ENCODE data around the gene PPAN.

Gene PPAN

DNA sequence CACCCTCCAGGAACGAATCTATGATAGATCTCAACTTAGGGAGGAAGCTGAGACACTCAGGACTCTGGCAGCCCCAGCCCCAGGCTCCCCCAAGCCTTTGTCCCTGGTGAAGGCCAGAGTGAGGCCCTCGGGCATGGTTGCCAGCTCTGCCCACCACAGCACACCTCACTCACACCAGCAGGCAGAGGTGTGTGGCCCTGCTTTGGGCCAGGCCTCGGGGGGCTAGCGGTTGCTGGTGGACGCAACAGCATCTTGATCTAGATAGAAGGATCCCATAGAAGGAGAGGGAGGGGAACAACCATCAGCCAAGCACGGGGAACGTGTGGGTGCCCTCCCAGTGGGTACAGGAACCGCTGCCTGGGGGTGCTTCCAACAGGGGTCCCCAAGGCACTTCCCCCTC lies 51.9 kb downstream of the PPAN start:
- no peak overlapping the region for H3K4me3 ChIP-seq (ENCODE audit: low read length)
- no peaks in the 10 kb centered on the region for H3K9me3 ChIP-seq (ENCODE audit: insufficient read depth, low read length)
- no peak overlapping the region for H3K27ac ChIP-seq (ENCODE audit: low read length)
- peaks cover 82% of the 10 kb centered on the region for H3K36me3 ChIP-seq (replicated peaks; ENCODE audit: low read depth, low read length)
- H3K79me2 ChIP-seq (ENCODE audit: low read length), result peaks cover 4% of the 10 kb centered on the region; the same call in 1 of the 2 replicates
- no peak overlapping the region for H3K4me2 ChIP-seq (ENCODE audit: low read length)
- no peak overlapping the region for H2AFZ ChIP-seq (ENCODE audit: low read depth, low read length)
- no peaks in the 10 kb centered on the region for H4K20me1 ChIP-seq (ENCODE audit: insufficient read depth, low read length)
- no peak overlapping the region for H3K9ac ChIP-seq (ENCODE audit: low read length)
- no peaks in the 10 kb centered on the region for H3K4me1 ChIP-seq (ENCODE audit: low read length)
- no peaks in the 10 kb centered on the region for H3K27me3 ChIP-seq (ENCODE audit: low read depth, low read length)
- TF ChIP-seq EZH2phosphoT487 (IDR thresholded peaks at IDR 0.05; ENCODE audit: low read depth), result no peak
- no peak for TF ChIP-seq CTCF (IDR thresholded peaks at IDR 0.05; ENCODE audit: low read depth, low read length)

GRCh38 chr19:10158485-10158884 lies 52.3 kb downstream of the PPAN start:
- H3K36me3 ChIP-seq (replicated peaks; ENCODE audit: low read depth, low read length), result peaks cover 84% of the 10 kb centered on the region
- H3K4me2 ChIP-seq (ENCODE audit: low read length), result no peak overlapping the region
- H4K20me1 ChIP-seq (ENCODE audit: insufficient read depth, low read length), result no peaks in the 10 kb centered on the region
- peaks cover 4% of the 10 kb centered on the region; the same call in 1 of the 2 replicates for H3K79me2 ChIP-seq (ENCODE audit: low read length)
- no peaks in the 10 kb centered on the region for H3K9me3 ChIP-seq (ENCODE audit: insufficient read depth, low read length)
- no peak for TF ChIP-seq EZH2phosphoT487 (IDR thresholded peaks at IDR 0.05; ENCODE audit: low read depth)
- no peak for TF ChIP-seq CTCF (IDR thresholded peaks at IDR 0.05; ENCODE audit: low read depth, low read length)
- no peak overlapping the region for H2AFZ ChIP-seq (ENCODE audit: low read depth, low read length)
- no peaks in the 10 kb centered on the region for H3K27me3 ChIP-seq (ENCODE audit: low read depth, low read length)
- no peak overlapping the region for H3K9ac ChIP-seq (ENCODE audit: low read length)
- no peak overlapping the region for H3K27ac ChIP-seq (ENCODE audit: low read length)
- H3K4me3 ChIP-seq (ENCODE audit: low read length), result no peak overlapping the region
- H3K4me1 ChIP-seq (ENCODE audit: low read length), result no peaks in the 10 kb centered on the region

GRCh38 chr19:10159610-10160009 lies 53.4 kb downstream of the PPAN start:
- Histone ChIP-seq H3K79me2 (ENCODE audit: low read length) (peaks cover 4% of the 10 kb centered on the region; the same call in 1 of the 2 replicates), H3K27me3 (ENCODE audit: low read depth, low read length) (no peaks in the 10 kb centered on the region), H2AFZ (ENCODE audit: low read depth, low read length) (no peak overlapping the region), H3K9me3 (ENCODE audit: insufficient read depth, low read length) (no peaks in the 10 kb centered on the region), H3K36me3 (replicated peaks; ENCODE audit: low read depth, low read length) (peaks cover 74% of the 10 kb centered on the region), H3K9ac (ENCODE audit: low read length) (no peak overlapping the region), H3K4me2 (ENCODE audit: low read length) (no peak overlapping the region), H3K4me1 (ENCODE audit: low read length) (no peaks in the 10 kb centered on the region), H3K4me3 (ENCODE audit: low read length) (no peak overlapping the region), H3K27ac (ENCODE audit: low read length) (no peak overlapping the region), H4K20me1 (ENCODE audit: insufficient read depth, low read length) (no peaks in the 10 kb centered on the region)
- TF ChIP-seq EZH2phosphoT487 (IDR thresholded peaks at IDR 0.05; ENCODE audit: low read depth), result no peak
- TF ChIP-seq CTCF (IDR thresholded peaks at IDR 0.05; ENCODE audit: low read depth, low read length), result no peak

Data from OCI-LY3 (cell line).